ENCODE data around the gene RBPMS2. TPM values are rescaled to one million over a fixed set of nuclear protein-coding genes. Genes with fewer than 3 reads are reported as not detected.

RBPMS2 gene
- polyA plus RNA-seq, 1 donor (not counting 4 experiments of a cell fraction or from before 2014, with no cell fraction given) = not detected

DNA sequence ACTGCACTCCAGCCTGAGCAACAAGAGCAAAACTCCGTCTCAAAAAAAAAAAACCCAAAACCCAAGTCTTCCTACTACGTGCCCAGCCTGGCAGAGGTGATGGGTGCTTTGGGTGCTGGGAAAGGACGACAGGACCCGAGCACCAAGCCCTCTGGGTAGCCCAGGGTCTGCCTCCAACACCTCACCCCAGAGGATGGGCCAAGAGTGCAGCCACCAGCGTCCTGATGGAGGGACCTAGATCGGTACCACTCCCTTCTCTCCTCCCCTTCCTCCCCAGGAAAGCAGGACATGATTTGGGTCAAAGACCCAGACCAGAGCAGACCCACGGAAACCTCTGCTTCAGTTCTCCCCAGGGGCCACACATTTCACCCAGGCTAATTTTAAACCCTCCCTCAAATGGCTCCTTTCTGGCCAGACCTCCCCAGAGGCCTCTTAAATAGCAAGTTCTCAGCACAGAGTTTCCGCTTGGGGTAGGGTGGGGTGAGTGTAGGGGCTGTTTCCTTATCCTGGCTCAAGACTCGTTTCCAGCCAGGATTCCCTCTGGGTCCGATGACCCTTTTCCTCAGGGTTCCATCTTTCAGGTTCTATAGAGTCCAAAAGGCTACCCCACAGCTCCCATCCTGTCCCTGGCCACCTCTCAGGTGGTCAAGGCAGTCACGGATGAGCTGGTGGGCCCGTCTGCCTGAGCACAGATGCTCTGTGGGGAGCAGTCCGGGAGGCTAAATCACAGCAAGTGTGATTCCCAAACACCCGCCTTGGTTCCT lies 20.5 kb downstream of the RBPMS2 start:
- FAIRE-seq (no peak), DNase-seq (ENCODE audit: low read depth, low spot score) (no peak)
- Histone ChIP-seq H3K4me1 (ENCODE audit: control insufficient read depth, extremely low read depth, insufficient read depth, low read length) (no peaks in the 10 kb centered on the region), H3K9ac (ENCODE audit: control insufficient read depth, extremely low read depth, insufficient read depth, low read length) (no peak overlapping the region), H3K27me3 (ENCODE audit: control insufficient read depth, extremely low read depth, insufficient read depth, low read length) (peaks cover 11% of the 10 kb centered on the region), H2AFZ (ENCODE audit: control insufficient read depth, low read length) (no peak overlapping the region), H3K4me3 (ENCODE audit: control insufficient read depth in 2 of 3, extremely low read depth in 1 of 3, insufficient read depth in 2 of 3, low read depth in 1 of 3, low read length in 3 of 3) (no peak overlapping the region), H4K20me1 (ENCODE audit: control insufficient read depth, extremely low read depth, insufficient read depth, low read length) (no peaks in the 10 kb centered on the region), H3K79me2 (ENCODE audit: control insufficient read depth, insufficient read depth, low read length) (no peaks in the 10 kb centered on the region), H3K4me2 (ENCODE audit: control insufficient read depth, extremely low read depth, insufficient read depth, low read depth, low read length) (no peak overlapping the region), H3K9me1 (ENCODE audit: control insufficient read depth, extremely low read depth, insufficient read depth, low read length) (no peaks in the 10 kb centered on the region), H3K27ac (ENCODE audit: control insufficient read depth, insufficient read depth, low read length) (no peak overlapping the region), H3K36me3 (ENCODE audit: control insufficient read depth in 2 of 2, extremely low read depth in 1 of 2, insufficient read depth in 2 of 2, low read length in 2 of 2) (no peaks in the 10 kb centered on the region), H3K9me3 (ENCODE audit: control insufficient read depth, low read depth, low read length) (no peaks in the 10 kb centered on the region)
- dilution Hi-C loops (cut with MboI; ENCODE audit: extremely low pct_ligation_motif_present, low sequenced_read_pairs) = no loop called here
- TF ChIP-seq, protein P1, sequence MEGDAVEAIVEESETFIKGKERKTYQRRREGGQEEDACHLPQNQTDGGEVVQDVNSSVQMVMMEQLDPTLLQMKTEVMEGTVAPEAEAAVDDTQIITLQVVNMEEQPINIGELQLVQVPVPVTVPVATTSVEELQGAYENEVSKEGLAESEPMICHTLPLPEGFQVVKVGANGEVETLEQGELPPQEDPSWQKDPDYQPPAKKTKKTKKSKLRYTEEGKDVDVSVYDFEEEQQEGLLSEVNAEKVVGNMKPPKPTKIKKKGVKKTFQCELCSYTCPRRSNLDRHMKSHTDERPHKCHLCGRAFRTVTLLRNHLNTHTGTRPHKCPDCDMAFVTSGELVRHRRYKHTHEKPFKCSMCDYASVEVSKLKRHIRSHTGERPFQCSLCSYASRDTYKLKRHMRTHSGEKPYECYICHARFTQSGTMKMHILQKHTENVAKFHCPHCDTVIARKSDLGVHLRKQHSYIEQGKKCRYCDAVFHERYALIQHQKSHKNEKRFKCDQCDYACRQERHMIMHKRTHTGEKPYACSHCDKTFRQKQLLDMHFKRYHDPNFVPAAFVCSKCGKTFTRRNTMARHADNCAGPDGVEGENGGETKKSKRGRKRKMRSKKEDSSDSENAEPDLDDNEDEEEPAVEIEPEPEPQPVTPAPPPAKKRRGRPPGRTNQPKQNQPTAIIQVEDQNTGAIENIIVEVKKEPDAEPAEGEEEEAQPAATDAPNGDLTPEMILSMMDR (optimal IDR thresholded peaks at IDR 0.05 in 1 of 3, IDR thresholded peaks at IDR 0.05 in 1 of 3, conservative IDR thresholded peaks at IDR 0.05 in 1 of 3; ENCODE audit: extremely low read depth in 1 of 3, insufficient read depth in 2 of 3, low read length in 3 of 3) = no peak

DNA sequence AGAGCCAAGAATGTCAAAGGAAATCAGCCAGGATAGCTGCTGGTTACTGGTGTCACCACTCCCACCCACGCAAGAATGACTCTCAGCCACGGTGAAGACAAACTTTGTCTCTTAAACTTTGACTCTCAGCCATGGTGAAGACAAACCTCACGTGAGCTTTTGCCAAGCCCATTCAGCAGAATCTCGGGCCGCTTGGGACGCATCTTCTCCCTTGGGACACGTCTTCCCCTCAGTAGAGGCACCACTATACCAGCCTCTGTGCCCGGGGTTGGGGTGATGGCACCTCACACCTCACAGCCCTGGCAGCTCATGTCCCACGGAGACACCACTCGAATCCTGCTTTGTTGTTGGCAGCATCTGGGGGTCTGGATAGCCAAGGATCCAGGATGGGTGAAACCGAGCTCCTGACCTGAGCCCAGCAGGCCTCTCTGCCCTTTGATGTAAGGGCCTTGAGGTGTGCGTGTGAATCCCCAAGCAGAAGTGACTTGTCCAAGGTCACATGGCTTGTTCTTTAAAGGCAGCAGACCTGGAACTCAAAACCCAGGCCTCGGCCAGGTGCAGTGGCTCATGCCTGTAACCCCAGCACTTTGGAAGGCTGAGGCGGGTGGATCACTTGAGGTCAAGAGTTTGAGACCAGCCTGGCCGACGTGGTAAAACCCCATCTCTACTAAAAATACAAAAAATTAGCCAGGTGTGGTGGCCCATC lies 21.8 kb downstream of the RBPMS2 start:
- FAIRE-seq = no peak
- dilution Hi-C loops (cut with MboI; ENCODE audit: extremely low pct_ligation_motif_present, low sequenced_read_pairs) = no loop called here
- H3K27ac ChIP-seq (ENCODE audit: control insufficient read depth, insufficient read depth, low read length) = no peak overlapping the region

More for the DNA sequence above, 21.8 kb downstream of the RBPMS2 start:
- no peaks in the 10 kb centered on the region for H4K20me1 ChIP-seq (ENCODE audit: control insufficient read depth, extremely low read depth, insufficient read depth, low read length)
- H3K36me3 ChIP-seq (ENCODE audit: control insufficient read depth in 2 of 2, extremely low read depth in 1 of 2, insufficient read depth in 2 of 2, low read length in 2 of 2) = no peaks in the 10 kb centered on the region
- H3K9me1 ChIP-seq (ENCODE audit: control insufficient read depth, extremely low read depth, insufficient read depth, low read length) = no peaks in the 10 kb centered on the region
- no peak overlapping the region for H3K4me3 ChIP-seq (ENCODE audit: control insufficient read depth in 2 of 3, extremely low read depth in 1 of 3, insufficient read depth in 2 of 3, low read depth in 1 of 3, low read length in 3 of 3)
- no peak for TF ChIP-seq EZH2 (IDR thresholded peaks at IDR 0.05; ENCODE audit: low read length)
- TF ChIP-seq, protein P1 (optimal IDR thresholded peaks at IDR 0.05 in 1 of 3, IDR thresholded peaks at IDR 0.05 in 1 of 3, conservative IDR thresholded peaks at IDR 0.05 in 1 of 3; ENCODE audit: extremely low read depth in 1 of 3, insufficient read depth in 2 of 3, low read length in 3 of 3) = no peak
- H3K9ac ChIP-seq (ENCODE audit: control insufficient read depth, extremely low read depth, insufficient read depth, low read length) = no peak overlapping the region
- no peak overlapping the region for H2AFZ ChIP-seq (ENCODE audit: control insufficient read depth, low read length)
- no peak for DNase-seq (ENCODE audit: low read depth, low spot score)
- H3K79me2 ChIP-seq (ENCODE audit: control insufficient read depth, insufficient read depth, low read length) = no peaks in the 10 kb centered on the region
- no peak overlapping the region for H3K4me2 ChIP-seq (ENCODE audit: control insufficient read depth, extremely low read depth, insufficient read depth, low read depth, low read length)
- peaks cover 11% of the 10 kb centered on the region for H3K27me3 ChIP-seq (ENCODE audit: control insufficient read depth, extremely low read depth, insufficient read depth, low read length)
- H3K9me3 ChIP-seq (ENCODE audit: control insufficient read depth, low read depth, low read length) = no peaks in the 10 kb centered on the region
- peaks cover 7% of the 10 kb centered on the region for H3K4me1 ChIP-seq (ENCODE audit: control insufficient read depth, extremely low read depth, insufficient read depth, low read length)

Data from keratinocyte (primary cell).